GM12865 (cell line): Measurements from ENCODE around the gene PEPD.

Experiments used
- DNase-seq: peaks from one replicate; pipeline ENCODE4 v3.0.0; 2010; ENCODE audit warnings: low read depth
- H3K4me3 ChIP-seq: 2 replicates; pipeline ENCODE4 v1.5.1; 2011; ENCODE audit warnings: mild to moderate bottlenecking, low read depth, low read length, control low read depth
- TF ChIP-seq, protein P1 (sequence below): IDR thresholded peaks from 2 replicates; pipeline ENCODE4 v1.5.1; 2011; ENCODE audit warnings: low read length, control low read depth, low read depth, inconsistent platforms; ENCODE audit not compliant: insufficient read depth; ENCODE audit errors: missing control alignments

Gene PEPD

GRCh38 chr19:33440682-33441081 lies 80.9 kb downstream of the PEPD start:
- TF ChIP-seq, protein P1, sequence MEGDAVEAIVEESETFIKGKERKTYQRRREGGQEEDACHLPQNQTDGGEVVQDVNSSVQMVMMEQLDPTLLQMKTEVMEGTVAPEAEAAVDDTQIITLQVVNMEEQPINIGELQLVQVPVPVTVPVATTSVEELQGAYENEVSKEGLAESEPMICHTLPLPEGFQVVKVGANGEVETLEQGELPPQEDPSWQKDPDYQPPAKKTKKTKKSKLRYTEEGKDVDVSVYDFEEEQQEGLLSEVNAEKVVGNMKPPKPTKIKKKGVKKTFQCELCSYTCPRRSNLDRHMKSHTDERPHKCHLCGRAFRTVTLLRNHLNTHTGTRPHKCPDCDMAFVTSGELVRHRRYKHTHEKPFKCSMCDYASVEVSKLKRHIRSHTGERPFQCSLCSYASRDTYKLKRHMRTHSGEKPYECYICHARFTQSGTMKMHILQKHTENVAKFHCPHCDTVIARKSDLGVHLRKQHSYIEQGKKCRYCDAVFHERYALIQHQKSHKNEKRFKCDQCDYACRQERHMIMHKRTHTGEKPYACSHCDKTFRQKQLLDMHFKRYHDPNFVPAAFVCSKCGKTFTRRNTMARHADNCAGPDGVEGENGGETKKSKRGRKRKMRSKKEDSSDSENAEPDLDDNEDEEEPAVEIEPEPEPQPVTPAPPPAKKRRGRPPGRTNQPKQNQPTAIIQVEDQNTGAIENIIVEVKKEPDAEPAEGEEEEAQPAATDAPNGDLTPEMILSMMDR = no peak
- no peak for DNase-seq

GRCh38 chr19:33440241-33440640 lies 81.3 kb downstream of the PEPD start:
- DNase-seq = no peak
- TF ChIP-seq, protein P1 = no peak
- H3K4me3 ChIP-seq = no peak overlapping the region

More at GRCh38 chr19:33440682-33441081, 80.9 kb downstream of the PEPD start:
- no peak overlapping the region for H3K4me3 ChIP-seq

DNA sequence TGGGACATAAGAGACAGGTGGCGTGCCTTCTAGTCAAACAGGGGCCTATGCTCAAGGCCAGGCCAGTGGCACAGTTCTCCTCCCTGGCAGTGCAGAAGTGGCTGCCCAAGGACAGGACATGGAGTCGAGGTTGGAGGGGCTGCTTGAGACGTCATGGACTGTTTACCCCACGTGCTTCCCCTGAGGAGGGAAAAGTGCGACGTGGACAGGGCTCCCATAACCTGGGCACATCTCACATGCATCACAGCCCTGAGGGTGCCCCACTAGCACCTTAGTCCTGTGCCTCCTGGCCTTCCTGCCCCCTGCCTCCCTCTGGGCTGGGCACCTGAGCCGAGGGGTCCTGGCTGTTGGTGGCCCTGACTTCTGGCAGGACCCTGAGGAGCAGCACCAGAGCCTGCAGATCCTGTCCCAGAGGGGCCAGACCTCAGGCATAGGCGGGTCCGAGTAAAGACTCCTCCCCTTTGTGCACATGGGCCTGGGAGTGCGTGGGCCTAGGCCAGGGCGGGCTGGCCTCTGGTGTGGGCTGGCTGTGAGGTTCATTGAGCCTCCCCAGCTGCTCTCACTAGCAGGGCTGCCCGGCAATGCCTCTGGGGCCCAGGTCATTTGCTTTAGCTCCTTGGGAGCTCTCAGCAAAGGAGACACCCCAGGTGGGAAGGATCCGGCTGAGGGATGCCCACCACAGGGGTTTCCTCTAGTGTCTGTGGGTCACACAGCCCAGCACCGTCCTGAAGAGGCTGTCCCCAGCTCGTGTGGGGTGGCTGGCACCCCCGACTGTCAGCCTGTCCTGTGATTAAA lies 82.4 kb downstream of the PEPD start:
- no peak overlapping the region for H3K4me3 ChIP-seq
- DNase-seq = no peak
- TF ChIP-seq, protein P1 = no peak

GRCh38 chr19:33437821-33438671 lies 83.5 kb downstream of the PEPD start:
- TF ChIP-seq, protein P1 = no peak
- H3K4me3 ChIP-seq = no peak overlapping the region
- no peak for DNase-seq

- TF ChIP-seq, protein P1 = no peak
- no peak for DNase-seq
- no peak overlapping the region for H3K4me3 ChIP-seq
Measured at GRCh38 chr19:33437393-33437820, 84.2 kb downstream of the PEPD start.

GRCh38 chr19:33436360-33437345 lies 84.9 kb downstream of the PEPD start:
- no peak overlapping the region for H3K4me3 ChIP-seq
- TF ChIP-seq, protein P1 = no peak

More at GRCh38 chr19:33436360-33437345, 84.9 kb downstream of the PEPD start:
- DNase-seq = no peak
